CD4-positive, alpha-beta T cell treated with Interleukin-10 for 1 hour (primary cell): ENCODE results near the gene PTBP1.

ENCODE experiments used
- DNase-seq: peaks from one replicate; pipeline ENCODE4 v3.0.0-alpha.2; 2020

Gene PTBP1

DNA sequence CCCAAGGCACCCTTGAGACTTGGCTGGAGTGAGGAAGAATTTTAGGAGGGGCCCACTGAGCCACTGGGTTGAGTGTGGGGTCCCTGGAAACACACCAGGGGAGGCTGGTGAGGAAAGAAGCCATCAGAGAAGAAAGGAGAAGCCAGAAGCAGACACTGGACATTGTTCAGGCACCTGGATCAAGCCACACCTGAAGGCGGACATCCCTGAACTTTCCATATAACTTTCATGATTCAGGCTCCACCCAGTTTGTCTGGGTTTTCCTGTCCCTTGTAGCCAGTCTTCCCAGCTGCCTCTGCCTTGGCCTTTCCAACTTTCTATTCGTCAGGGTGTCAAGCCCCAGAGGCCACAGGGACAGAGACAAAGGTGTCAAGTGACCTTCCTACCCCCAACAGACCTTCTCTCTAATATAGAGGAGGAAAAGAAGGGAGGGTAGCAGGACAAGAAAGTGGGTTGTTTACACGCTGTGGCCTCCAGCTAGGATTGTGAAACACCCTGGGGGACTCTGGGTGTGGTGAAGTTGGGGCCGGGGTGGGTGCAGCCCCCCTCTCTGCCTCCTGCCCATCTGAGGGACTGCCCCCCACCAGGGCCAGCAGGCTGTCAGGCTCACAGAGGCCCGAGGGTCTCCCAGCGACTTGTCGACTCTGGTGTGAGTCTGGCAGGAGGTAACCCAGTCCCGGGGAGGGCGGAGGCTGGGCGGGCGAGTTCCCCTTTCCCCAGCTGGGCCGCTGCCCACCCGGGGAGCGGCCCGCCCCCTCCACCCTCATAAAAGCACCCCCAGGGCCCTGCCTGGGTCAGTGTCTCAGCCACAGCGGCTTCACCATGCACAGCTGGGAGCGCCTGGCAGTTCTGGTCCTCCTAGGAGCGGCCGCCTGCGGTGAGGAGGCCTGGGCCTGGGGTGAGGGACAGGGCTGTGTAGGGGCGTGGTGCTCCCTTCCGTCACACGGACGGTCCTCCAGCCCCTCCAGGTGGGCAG is 61.9 kb downstream of the PTBP1 start, which contains the start of gene CFD:
Gene CFD, plus strand, starts transcription at position 797 of the 976 bp plus-strand sequence. Its CDS starts 26 bp downstream, at position 823.
- DNase-seq, result no peak

DNA sequence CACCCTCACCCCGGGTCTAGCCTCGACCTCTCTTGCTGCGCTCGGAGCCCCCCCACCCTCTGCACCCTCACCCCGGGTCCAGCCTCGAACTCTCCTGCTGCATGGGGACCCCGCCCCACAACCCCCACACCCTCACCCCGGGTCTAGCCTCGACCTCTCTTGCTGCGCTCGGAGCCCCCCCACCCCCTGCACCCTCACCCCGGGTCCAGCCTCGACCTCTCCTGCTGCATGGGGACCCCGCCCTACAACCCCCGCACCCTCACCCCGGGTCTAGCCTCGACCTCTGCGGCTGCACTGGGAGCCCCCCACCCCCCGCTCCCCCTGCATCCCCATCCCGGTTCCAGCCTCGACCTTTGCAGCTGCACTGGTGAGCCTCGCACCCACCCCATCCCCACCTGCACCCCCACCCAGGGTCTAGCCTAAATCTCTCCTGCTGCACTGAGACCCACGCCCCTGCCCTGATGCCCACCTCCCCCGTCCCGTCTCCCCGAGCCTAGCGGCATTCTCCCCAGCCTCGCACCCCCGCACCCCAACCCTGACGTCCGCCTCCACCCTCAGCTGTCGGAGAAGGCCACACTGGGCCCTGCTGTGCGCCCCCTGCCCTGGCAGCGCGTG is 64.0 kb downstream of the PTBP1 start:
- DNase-seq, result no peak
